Measurements from ENCODE around the gene RNU1-3. TPM values are rescaled to one million over a fixed set of nuclear protein-coding genes. Genes with fewer than 3 reads are reported as not detected.
"Not testable (repeated sequence)": the region's sequence is repeated elsewhere in the genome, so short reads cannot be mapped to it uniquely, and the experiment has no call there.

RNU1-3 gene
- total RNA-seq, 2 experiments from 2014 or later: 820 to 1,043 TPM

DNA sequence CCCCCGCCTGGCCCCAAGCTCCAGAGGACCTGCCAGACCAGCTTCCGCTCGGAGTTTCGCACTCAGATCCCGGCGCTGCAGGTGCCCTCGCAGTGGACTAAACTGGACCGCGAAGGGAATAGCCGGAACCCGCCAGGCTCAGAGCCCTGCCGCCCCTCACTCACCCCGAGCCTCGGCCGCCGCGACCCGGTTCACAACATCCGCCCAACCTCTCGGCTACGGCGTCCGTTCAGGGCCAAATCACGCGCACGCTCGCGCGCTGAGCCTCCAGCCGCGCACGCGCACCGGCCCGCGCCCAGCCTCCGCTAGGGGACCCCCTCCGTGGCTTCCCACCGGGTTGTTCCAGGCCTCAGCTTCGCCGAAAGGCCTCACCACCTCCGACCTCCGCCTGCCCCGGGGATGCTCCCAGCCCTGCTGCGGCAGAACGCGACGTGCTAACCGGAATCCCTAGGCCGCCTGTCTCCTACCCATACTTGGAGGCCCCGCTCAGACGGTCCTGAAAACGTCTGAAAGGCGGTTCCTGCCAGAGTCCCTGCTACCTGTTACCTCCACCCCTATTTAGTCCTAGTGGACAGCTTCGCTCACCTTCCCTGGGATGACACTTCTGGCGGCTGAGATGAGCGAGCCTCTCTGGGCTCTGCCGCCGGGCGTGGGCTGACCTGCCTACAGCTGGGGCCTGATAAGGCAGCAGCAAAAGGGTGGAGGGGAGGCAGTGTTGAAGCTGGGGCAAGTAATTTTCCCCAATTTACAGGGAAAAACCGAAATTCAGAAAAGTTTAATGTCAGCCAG, 22.1 kb downstream of the RNU1-3 start:
- intact Hi-C loops (cut with micrococcal nuclease); H3K4me3 Mint-ChIP-seq; H3K27ac Mint-ChIP-seq; H3K4me1 Mint-ChIP-seq (ENCODE audit: low read depth); H3K9me3 Mint-ChIP-seq; H3K36me3 Mint-ChIP-seq (ENCODE audit: low read depth); H3K27me3 Mint-ChIP-seq; POLR2A ChIA-PET: not testable (repeated sequence)
- TF ChIP-seq, protein P1, sequence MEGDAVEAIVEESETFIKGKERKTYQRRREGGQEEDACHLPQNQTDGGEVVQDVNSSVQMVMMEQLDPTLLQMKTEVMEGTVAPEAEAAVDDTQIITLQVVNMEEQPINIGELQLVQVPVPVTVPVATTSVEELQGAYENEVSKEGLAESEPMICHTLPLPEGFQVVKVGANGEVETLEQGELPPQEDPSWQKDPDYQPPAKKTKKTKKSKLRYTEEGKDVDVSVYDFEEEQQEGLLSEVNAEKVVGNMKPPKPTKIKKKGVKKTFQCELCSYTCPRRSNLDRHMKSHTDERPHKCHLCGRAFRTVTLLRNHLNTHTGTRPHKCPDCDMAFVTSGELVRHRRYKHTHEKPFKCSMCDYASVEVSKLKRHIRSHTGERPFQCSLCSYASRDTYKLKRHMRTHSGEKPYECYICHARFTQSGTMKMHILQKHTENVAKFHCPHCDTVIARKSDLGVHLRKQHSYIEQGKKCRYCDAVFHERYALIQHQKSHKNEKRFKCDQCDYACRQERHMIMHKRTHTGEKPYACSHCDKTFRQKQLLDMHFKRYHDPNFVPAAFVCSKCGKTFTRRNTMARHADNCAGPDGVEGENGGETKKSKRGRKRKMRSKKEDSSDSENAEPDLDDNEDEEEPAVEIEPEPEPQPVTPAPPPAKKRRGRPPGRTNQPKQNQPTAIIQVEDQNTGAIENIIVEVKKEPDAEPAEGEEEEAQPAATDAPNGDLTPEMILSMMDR (IDR thresholded peaks at IDR 0.05): peak; percentile 54
- ATAC-seq (peak; percentile 86), DNase-seq (peak; percentile 98)
- CTCF ChIA-PET: interaction anchor here (1.9 kb wide), 1 partner anchor 9 kb away, joined by 5 read pairs; no protein-coding TSS in a partner anchor

DNA sequence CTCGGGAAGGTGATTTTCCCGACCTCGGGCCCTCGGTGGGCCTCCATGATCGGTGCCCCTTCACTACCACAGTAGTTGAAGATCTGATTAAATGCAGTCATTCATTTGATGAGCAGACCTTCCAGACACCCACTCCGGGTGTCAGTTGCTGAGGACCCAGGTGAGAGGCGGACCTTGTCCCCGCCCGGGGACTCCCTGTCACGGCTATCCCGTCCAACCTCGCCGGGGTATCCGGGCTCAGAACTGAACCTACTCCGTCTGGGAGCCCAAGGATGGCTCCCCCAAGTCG, 22.6 kb downstream of the RNU1-3 start:
- Mint-ChIP-seq H3K9me3 (no peaks in the 10 kb centered on the region), H3K27me3 (peaks cover 1% of the 10 kb centered on the region), H3K4me1 (ENCODE audit: low read depth) (no peaks in the 10 kb centered on the region), H3K4me3 (no peak overlapping the region), H3K27ac (no peak overlapping the region), H3K36me3 (ENCODE audit: low read depth) (no peaks in the 10 kb centered on the region)
- ChIA-PET POLR2A (no interaction called here), CTCF (interaction anchor here (1.9 kb wide), 1 partner anchor 9 kb away, joined by 5 read pairs; no protein-coding TSS in a partner anchor)
- ATAC-seq (peak; percentile 44), DNase-seq (no peak)
- TF ChIP-seq, protein P1 (IDR thresholded peaks at IDR 0.05): no peak
- intact Hi-C loops (cut with micrococcal nuclease): no loop called here

DNA sequence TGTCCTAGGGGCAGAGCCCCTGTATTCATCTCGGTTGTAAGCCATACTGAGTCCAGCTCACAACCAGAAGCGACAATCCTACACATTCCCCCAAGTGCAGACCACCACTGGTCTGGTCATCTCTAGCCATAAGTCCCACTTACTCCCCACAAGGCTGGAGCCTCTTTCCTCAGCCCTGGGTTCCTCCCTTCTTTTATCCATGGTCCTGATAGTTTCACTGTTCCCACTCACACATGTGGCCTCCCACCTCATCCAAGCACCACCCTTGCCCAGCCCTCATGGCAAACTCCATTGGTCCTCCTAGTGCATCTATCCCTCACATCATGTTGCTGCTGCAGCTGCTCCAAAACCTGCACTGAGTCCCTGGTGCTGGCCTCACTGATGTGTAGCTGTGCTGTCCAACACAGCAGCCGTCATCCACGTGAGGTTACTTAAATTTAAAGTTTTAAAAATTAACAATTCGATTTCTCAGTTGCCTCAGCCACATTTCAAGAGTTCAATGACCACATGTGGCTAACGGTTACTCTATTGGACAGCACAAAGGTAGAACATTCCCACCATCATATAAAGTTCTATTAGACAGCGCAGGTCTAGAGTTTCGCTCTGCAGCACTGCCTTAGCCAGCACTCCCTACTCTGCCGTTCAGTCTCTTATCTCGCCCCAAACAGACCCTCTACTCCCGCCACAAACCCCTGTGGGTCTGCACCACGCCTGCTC, 23.1 kb downstream of the RNU1-3 start:
- H3K36me3 Mint-ChIP-seq (ENCODE audit: low read depth): not testable (repeated sequence)

DNA sequence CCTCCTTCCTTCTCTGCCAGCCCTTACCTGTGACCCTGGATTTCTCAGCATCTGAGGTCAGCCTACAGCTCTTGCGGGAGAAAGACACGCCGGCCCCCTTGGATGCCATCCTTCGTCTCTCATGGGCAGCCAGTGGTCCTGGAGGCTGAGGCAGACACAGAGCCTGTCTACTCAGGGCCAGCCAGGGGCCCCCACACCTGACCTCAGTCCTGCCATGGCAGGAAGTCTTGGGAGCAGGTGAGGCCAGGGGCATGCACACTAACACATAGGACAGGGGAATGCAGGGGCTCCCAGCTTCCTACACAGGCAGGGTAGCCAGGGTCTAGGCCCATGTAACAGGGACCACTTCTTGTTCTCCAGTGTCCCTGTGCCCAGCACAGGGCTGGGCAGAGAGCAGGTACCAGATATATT, 23.7 kb downstream of the RNU1-3 start:
- H3K27ac Mint-ChIP-seq; H3K9me3 Mint-ChIP-seq; POLR2A ChIA-PET; H3K27me3 Mint-ChIP-seq; intact Hi-C loops (cut with micrococcal nuclease); H3K36me3 Mint-ChIP-seq (ENCODE audit: low read depth); H3K4me1 Mint-ChIP-seq (ENCODE audit: low read depth); H3K4me3 Mint-ChIP-seq; ATAC-seq; CTCF ChIA-PET: not testable (repeated sequence)
- peak; percentile 15 for DNase-seq

More for the DNA sequence above, 23.1 kb downstream of the RNU1-3 start:
- H3K4me1 Mint-ChIP-seq (ENCODE audit: low read depth); H3K4me3 Mint-ChIP-seq; H3K9me3 Mint-ChIP-seq; POLR2A ChIA-PET; H3K27me3 Mint-ChIP-seq; intact Hi-C loops (cut with micrococcal nuclease); H3K27ac Mint-ChIP-seq: not testable (repeated sequence)
- CTCF ChIA-PET: interaction anchor here (1.9 kb wide), 1 partner anchor 8 kb away, joined by 5 read pairs; no protein-coding TSS in a partner anchor
- DNase-seq: peak; percentile 35
- ATAC-seq: peak; percentile 1

DNA sequence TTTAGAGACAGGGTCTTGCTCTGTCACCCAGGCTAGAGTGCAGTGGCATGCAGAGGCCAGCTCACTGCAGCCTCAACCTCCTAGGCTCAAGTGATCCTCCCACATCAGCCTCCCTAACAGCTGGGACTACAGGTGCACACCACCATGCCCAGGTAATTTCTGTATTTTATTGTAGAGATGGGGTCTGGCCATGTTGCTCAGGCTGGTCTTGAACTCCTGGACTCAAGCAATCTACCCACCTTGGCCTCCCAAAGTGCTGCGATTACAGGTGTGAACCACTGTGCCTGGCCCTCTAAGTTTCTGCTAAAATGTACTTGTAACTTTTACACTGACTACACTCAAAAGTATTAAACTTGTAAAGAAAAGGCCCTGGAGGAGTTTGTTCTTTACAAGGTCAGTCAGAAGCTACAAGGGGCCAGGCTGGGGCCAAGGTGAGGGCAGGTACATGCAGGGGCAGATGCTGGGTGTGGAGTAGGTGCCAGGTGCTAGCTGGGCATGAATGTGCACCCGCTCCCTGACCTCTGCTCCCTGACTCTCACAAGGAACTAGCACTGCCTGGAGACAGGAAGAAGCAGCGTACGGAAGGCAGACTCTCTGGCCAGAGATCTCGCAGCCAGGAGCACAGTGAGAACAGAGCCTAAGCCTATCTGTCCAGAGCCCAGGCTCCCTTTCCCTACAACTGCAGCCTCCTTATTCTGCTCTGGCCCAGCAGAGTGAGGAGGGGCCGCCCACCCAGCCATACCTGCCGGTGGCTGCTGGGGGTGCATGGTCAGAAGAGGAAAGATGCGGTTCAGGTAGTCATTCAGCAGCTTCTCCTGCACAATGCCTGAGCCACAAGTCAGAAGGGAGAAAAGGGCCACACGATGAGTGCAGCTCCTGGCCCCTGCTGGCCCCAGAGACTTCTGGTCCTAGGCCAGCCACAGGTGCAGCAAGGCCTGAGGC, 24.5 kb downstream of the RNU1-3 start:
- CTCF ChIA-PET; ATAC-seq; H3K4me1 Mint-ChIP-seq (ENCODE audit: low read depth); H3K27me3 Mint-ChIP-seq; H3K9me3 Mint-ChIP-seq; H3K27ac Mint-ChIP-seq; H3K4me3 Mint-ChIP-seq; POLR2A ChIA-PET; H3K36me3 Mint-ChIP-seq (ENCODE audit: low read depth); intact Hi-C loops (cut with micrococcal nuclease): not testable (repeated sequence)
- peak; percentile 1 for DNase-seq

DNA sequence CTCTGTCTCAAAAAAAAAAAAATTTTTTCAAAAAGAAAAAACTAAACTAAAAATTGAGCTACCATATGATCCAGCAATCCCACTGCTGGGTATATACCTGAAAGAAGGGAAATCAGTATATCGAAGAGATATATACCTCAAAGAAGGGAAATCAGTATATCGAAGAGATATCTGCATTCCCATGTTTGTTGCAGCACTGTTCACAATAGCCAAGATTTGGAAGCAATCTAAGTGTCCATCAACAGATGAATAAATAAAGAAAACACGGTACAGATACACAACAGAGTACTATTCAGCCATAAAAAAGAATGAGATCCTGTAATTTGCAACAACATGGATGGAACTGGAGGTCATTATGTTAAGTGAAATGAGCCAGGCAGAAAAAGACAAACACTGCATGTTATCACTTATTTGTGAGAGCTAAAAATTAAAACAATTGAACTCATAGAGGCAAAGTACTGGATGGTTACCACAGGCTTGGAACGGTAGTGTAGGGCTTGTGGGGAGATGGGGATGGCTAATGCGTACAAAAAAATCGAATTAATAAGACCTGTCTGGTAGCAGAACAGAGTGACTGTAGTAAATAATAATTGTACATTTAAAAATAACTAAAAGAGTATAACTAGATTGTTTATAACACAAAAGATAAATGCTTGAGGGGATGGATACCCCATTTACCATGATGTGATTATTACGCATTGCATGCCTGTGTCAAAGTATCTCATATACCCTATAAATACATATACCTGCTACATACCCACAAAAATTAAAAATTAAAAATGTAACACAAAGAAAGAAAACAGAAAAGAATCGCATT, 25.4 kb downstream of the RNU1-3 start:
- H3K27me3 Mint-ChIP-seq; H3K4me1 Mint-ChIP-seq (ENCODE audit: low read depth); intact Hi-C loops (cut with micrococcal nuclease); ATAC-seq; H3K36me3 Mint-ChIP-seq (ENCODE audit: low read depth); H3K9me3 Mint-ChIP-seq; H3K4me3 Mint-ChIP-seq; H3K27ac Mint-ChIP-seq; DNase-seq; CTCF ChIA-PET: not testable (repeated sequence)
- POLR2A ChIA-PET: interaction anchor here (0.6 kb wide), 1 partner anchor 258 kb away, joined by 3 read pairs; no protein-coding TSS in a partner anchor

DNA sequence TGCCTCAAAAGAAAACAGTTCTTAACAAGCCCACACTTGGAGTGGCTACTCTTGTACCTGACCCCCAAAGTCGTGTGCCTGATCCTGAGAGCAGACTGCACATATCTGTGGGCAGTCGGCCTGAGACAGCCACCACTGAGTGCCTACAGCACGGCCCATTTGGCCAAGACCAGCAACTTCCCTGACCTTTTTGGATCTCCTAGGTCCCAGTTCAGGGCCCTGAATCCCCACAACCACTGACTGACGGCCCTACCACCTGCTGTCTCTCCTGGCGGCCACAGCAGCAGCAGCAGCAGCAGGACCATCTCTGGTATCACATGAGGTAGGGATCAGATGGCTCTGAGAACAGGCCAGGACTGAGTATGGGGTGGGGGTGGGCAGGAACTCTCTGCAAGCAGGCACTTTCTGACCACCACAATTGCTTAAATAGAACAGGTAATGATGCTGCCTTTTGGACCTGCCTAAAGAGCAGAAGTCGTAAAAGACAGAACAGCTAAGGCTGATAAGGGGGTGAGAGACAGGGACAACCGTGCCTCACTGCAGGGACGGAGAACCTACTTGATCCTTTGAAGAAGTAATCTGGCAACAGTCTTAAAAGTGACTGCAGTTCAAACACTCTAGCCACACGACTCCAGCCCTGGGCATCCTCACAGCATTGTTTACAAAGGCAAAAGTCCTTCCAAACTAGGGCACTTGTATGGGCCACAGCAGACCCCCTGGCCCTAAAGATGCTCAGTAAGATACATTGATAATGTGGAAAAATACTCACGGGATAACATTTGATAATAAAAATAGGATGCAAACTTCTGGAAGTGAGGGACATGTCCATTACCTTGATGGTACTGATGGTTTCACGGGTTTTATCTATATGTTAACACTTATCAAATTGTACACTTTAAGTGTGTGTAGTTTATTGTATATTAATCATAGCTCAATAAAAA, 27.4 kb downstream of the RNU1-3 start:
- H3K9me3 Mint-ChIP-seq; H3K4me1 Mint-ChIP-seq (ENCODE audit: low read depth); H3K4me3 Mint-ChIP-seq; H3K36me3 Mint-ChIP-seq (ENCODE audit: low read depth); POLR2A ChIA-PET; intact Hi-C loops (cut with micrococcal nuclease); CTCF ChIA-PET; H3K27me3 Mint-ChIP-seq; H3K27ac Mint-ChIP-seq; ATAC-seq: not testable (repeated sequence)
- DNase-seq: peak; percentile 1

DNA sequence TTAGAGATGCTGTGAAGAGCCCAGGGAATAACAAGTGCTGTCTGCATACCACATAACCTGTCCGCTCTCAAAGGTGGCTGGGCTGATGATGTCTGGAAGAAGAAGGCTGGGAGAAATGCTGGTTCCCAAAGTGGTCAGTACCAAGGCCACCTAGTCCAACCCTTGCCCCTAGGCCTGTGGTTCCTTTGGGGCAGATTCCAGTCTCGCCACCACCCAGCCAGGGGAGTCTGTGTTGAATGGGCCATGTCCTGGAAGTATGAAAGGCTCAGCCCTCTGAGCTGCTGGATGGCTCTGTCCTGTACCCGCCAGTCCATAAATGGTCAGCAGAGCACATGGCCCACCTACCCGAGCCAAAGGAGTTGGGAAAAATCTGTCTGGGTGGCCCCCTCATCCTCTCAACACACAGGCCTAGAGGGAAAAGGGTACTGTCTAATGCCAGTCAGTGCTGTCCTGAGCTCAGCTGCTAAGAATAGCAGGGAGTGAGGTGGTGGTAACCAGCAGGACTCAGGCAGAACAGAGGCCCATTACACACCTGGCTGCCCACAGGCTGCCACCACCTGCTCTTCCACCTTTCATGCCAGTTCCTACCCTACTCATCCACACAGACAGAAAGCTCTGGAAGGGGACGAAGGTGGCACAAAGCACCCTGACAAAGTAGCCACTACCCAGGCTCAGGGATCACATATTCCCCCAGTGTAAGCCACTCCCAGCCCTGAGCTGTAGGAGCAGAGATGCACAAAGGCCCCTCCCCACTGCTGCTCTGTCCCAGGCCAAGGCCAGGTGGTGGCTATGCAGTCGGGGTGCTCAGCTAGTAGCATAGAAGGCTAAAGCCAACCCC, 28.6 kb downstream of the RNU1-3 start:
- peak; percentile 0 for DNase-seq
- H3K27me3 Mint-ChIP-seq; H3K27ac Mint-ChIP-seq; H3K4me1 Mint-ChIP-seq (ENCODE audit: low read depth); H3K4me3 Mint-ChIP-seq; CTCF ChIA-PET; POLR2A ChIA-PET; H3K36me3 Mint-ChIP-seq (ENCODE audit: low read depth); ATAC-seq; intact Hi-C loops (cut with micrococcal nuclease); H3K9me3 Mint-ChIP-seq: not testable (repeated sequence)
